Measurements from ENCODE around the gene DNAH11. TPM values are rescaled to one million over a fixed set of nuclear protein-coding genes. Genes with fewer than 3 reads are reported as not detected.

The DNAH11 gene
- total RNA-seq, 2 donors from 2014 or later: 1.6 to 13.3 TPM

DNA sequence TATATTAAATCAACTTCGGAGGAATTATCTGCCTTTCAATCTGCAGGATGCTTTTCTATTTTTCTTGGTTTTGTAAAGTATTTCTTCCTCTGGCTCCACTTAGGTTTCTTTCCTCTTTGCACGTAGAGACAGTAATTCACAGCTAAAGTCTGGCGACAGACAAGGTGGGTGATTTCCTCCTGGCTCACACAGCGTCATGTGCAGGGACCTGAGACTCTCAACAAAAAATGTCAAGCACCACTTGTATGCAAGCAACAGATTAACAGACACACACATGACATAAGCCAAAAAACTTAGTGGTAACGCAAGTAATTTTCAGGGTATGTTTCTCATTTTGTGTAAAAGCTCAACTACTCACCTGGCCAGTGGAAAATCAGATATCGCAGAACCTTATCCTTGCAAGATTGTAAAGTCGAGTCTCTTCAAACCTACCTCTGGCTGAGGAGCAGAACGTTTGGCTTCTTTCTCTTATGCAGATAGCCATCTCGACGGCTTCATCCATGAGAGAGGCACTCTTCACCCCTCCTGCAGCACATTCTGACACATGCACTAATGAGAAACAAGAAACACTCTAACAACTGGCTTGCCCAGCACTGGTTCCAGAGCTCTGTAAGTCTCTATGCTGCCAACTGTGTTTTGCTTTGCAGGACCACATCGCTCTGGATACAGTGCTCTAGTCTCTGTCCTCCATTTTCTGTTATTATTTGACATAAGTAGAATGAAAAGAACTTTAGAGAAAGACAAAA, 214.9 kb downstream of the DNAH11 start:
- DNase-seq (ENCODE audit: low spot score): no peak
- Histone ChIP-seq H3K4me1 (replicated peaks) (no peaks in the 10 kb centered on the region), H3K27ac (no peak overlapping the region), H3K36me3 (no peaks in the 10 kb centered on the region), H3K27me3 (replicated peaks; ENCODE audit: insufficient read depth) (no peaks in the 10 kb centered on the region), H3K9me3 (no peaks in the 10 kb centered on the region), H3K4me3 (no peak overlapping the region)
- intact Hi-C loops (cut with DNase I): no loop called here
- 63% methylated on average over 11 of the region's 11 CpGs for WGBS
- TF ChIP-seq, protein P1, sequence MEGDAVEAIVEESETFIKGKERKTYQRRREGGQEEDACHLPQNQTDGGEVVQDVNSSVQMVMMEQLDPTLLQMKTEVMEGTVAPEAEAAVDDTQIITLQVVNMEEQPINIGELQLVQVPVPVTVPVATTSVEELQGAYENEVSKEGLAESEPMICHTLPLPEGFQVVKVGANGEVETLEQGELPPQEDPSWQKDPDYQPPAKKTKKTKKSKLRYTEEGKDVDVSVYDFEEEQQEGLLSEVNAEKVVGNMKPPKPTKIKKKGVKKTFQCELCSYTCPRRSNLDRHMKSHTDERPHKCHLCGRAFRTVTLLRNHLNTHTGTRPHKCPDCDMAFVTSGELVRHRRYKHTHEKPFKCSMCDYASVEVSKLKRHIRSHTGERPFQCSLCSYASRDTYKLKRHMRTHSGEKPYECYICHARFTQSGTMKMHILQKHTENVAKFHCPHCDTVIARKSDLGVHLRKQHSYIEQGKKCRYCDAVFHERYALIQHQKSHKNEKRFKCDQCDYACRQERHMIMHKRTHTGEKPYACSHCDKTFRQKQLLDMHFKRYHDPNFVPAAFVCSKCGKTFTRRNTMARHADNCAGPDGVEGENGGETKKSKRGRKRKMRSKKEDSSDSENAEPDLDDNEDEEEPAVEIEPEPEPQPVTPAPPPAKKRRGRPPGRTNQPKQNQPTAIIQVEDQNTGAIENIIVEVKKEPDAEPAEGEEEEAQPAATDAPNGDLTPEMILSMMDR (IDR thresholded peaks at IDR 0.05): no peak
- TF ChIP-seq POLR2AphosphoS5 (IDR thresholded peaks at IDR 0.05) (no peak), POLR2A (IDR thresholded peaks at IDR 0.05) (no peak)

DNA sequence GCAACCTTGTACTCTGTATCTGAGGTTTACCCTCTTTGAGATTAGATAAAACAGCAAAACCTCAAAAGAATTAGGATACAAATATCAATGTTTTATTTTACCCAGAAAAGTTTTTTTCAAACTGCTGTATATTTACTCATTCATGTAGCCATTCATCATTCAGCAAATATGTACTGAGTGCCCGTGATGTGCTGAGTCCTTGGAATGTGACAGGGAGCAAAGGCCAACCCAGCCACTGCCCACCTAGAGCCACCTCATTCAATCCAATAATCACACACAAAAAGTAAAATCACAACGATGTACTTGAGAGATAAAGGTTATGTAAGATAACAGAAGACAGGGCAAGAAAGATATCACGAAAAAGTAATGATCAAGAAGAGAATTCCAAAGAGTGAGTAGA, 215.4 kb downstream of the DNAH11 start:
- H3K36me3 ChIP-seq: no peaks in the 10 kb centered on the region
- H3K27ac ChIP-seq: no peak overlapping the region
- intact Hi-C loops (cut with DNase I): no loop called here
- TF ChIP-seq, protein P1 (IDR thresholded peaks at IDR 0.05): no peak
- TF ChIP-seq POLR2AphosphoS5 (IDR thresholded peaks at IDR 0.05) (no peak), POLR2A (IDR thresholded peaks at IDR 0.05) (no peak)
- WGBS: 81% methylated on average over 3 of the region's 3 CpGs
- no peaks in the 10 kb centered on the region for H3K27me3 ChIP-seq (replicated peaks; ENCODE audit: insufficient read depth)
- H3K4me3 ChIP-seq: no peak overlapping the region
- DNase-seq (ENCODE audit: low spot score): no peak
- H3K4me1 ChIP-seq (replicated peaks): no peaks in the 10 kb centered on the region
- no peaks in the 10 kb centered on the region for H3K9me3 ChIP-seq

DNA sequence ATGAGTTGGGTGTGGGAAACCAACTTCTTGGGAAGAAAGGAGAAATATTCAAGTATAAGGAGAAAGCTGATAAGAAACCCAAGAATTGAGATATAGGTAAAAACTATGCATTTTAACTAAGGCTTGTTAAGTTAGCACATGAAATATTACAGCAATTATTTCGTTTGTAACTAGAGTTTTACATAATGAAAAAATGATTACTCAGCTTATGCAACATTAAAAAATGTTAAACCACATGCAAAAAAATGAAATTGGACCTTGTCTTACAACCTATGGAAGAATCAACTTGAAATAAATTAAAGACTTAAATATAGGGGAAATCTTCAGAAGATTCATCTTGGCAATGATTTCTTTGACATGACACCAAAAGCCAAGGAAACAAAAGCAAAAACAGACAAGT, 219.6 kb downstream of the DNAH11 start:
- no peaks in the 10 kb centered on the region for H3K27me3 ChIP-seq (replicated peaks; ENCODE audit: insufficient read depth)
- H3K36me3 ChIP-seq: no peaks in the 10 kb centered on the region
- TF ChIP-seq, protein P1 (IDR thresholded peaks at IDR 0.05): no peak
- TF ChIP-seq POLR2A (IDR thresholded peaks at IDR 0.05) (no peak), POLR2AphosphoS5 (IDR thresholded peaks at IDR 0.05) (no peak)
- DNase-seq (ENCODE audit: low spot score): no peak
- no peak overlapping the region for H3K4me3 ChIP-seq
- intact Hi-C loops (cut with DNase I): no loop called here
- 83% methylated on average over 1 of the region's 1 CpG for WGBS
- no peaks in the 10 kb centered on the region for H3K4me1 ChIP-seq (replicated peaks)
- no peaks in the 10 kb centered on the region for H3K9me3 ChIP-seq
- H3K27ac ChIP-seq: no peak overlapping the region

DNA sequence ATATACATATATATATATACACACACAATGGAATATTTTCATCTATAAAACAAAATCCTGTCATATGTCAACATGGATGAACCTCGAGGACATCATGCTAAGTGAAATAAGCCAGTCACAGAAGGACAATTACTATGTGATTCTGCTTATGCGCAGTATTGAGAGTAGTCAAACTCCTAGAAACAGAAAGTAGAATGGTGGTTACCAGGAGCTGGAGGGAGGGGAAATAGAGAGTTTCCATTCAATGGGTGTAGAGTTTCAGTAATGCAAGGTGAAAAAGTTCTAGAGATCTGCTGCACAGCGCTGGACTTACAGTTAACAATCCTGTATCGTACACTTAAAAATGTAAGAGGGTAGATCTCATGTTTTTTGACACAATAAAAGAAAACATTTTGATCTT, 221.0 kb downstream of the DNAH11 start:
- no peak for DNase-seq (ENCODE audit: low spot score)
- H3K27ac ChIP-seq: no peak overlapping the region
- H3K4me3 ChIP-seq: no peak overlapping the region
- WGBS: 86% methylated on average over 4 of the region's 4 CpGs
- H3K27me3 ChIP-seq (replicated peaks; ENCODE audit: insufficient read depth): no peaks in the 10 kb centered on the region
- no peaks in the 10 kb centered on the region for H3K4me1 ChIP-seq (replicated peaks)
- no peak for TF ChIP-seq POLR2AphosphoS5 (IDR thresholded peaks at IDR 0.05)
- TF ChIP-seq, protein P1 (IDR thresholded peaks at IDR 0.05): no peak
- no peaks in the 10 kb centered on the region for H3K9me3 ChIP-seq
- intact Hi-C loops (cut with DNase I): no loop called here
- no peaks in the 10 kb centered on the region for H3K36me3 ChIP-seq

DNA sequence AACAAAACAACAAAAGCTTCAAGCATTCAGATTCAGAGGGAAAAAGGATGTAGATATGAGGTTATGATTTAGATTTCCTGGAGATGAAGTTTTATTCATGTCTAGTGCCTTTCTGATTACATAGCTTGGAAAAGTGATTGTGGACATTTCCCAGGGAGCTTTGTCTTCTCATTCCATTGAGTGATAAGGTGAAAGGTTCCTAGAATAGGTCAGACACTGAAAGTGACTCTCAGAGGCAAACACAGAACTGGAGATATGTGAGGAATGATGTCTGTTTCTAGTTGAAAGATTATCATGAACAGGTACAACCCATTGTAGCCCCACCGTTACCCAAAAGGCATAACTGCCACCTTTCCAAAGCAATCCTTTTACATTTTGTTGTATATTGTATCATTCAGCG, 223.4 kb downstream of the DNAH11 start:
- 93% methylated on average over 2 of the region's 2 CpGs for WGBS
- no peak for DNase-seq (ENCODE audit: low spot score)
- intact Hi-C loops (cut with DNase I): no loop called here

More for the DNA sequence above, 223.4 kb downstream of the DNAH11 start:
- no peaks in the 10 kb centered on the region for H3K36me3 ChIP-seq
- H3K27me3 ChIP-seq (replicated peaks; ENCODE audit: insufficient read depth): no peaks in the 10 kb centered on the region
- H3K4me1 ChIP-seq (replicated peaks): no peaks in the 10 kb centered on the region
- H3K9me3 ChIP-seq: no peaks in the 10 kb centered on the region
- no peak overlapping the region for H3K27ac ChIP-seq
- H3K4me3 ChIP-seq: no peak overlapping the region
- TF ChIP-seq, protein P1 (IDR thresholded peaks at IDR 0.05): no peak
- TF ChIP-seq POLR2AphosphoS5 (IDR thresholded peaks at IDR 0.05): no peak
- TF ChIP-seq POLR2A (IDR thresholded peaks at IDR 0.05): no peak

Data from prostate gland (tissue), 2 donors.